Activated CD8-positive, alpha-beta memory T cell treated with anti-CD3 and anti-CD28 coated beads for 4 hours (primary cell): ENCODE results near the gene CDKN2AIP.

Experiments
- DNase-seq, 2 donors: peaks; one replicate each; pipeline ENCODE4 v3.0.0-alpha.2; 2020; ENCODE audit warnings: low read depth in 2 of 2

CDKN2AIP gene

DNA sequence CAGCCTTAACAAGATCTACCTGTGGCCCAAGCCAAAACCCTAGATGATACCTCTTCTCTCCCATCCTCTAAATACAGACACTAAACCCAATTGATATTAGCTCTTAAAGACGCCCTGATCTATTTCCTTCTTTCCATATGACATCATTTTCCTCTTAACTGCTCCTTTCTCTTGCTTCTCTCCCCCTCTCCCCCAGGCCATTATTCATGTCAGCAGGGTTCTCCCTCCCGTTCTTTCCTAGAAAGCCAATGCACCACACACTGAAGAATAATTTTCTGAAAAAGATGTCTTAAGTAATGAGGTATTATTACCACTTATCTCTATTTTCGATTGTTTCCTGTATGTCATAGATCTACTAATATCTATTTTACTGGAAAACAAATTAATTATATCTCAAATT is 50.7 kb downstream of the CDKN2AIP start:
- no peak for DNase-seq
